ENCODE data around the gene SLC12A2.

The SLC12A2 gene

DNA sequence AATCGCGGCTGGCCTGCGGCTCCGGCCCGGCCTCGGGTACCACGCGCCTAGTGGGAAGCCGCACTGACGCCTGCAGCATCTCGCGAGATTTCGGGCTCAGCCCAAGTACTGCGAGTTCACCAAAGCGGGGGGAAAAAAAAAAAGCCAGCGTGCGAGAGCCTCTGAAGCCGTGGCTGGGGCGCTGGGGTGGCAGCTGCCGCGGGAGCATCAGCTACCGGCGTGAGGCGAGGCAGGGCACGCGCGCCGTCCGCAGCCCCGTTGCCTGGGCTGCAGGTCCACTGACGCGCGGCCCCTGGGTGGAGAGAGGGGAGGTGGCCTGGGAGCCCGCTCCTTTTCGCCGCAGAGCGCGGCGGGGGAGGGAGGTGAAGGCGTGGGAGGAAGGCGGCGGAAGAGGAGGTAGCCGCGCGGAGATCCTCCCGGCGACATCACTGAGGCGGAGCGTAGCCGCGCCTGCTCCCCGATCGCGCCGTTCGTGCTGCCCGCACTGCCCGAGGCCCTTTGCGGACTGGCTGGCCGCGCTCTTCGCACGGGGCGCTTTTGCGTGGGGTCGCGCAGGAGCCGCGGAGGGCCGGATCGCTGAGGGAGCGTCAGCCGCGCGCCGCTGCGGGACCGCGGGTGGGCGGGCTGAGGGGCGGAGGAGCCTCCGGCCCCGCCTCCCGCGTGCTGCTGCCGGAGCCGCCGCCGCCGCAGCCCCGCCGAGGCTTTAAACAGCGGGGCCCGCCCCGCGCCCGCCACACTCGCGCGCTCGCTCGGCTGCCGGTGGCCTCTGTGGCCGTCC, at the start of gene SLC12A2:
TSS of gene SLC12A2 (plus strand) at position 734 of the 778 bp plus-strand sequence. CDS start 189 bp downstream, outside the sequence.
- peak; percentile 79 to 98 (median 88) for DNase-seq
- intact Hi-C loops (cut with DNase I), result loop anchor here (2.0 to 10.0 kb wide), 5 partner anchors 62 to 521 kb away; no protein-coding TSS in a partner anchor

DNA sequence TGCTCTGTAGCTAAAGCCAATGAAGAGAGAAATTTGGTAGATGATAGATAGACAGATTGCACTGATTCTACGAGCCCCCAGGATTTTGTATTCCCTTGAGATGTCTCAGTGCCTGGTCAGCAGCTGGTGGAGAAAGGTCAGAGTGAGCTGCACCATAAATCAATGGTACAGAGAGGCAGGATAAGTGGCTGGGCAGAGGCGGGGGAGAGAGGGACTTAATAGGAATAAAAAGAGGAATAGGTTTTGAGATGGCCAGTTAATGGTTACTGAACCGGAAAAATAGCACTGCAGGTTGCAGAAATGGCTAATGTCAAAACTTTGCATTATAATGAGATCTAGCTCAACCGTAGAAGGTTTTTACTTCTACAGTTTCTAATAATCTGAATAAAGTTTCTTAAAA, 47.9 kb upstream of the SLC12A2 start:
- DNase-seq, result no peak
- intact Hi-C loops (cut with DNase I), result no loop called here

DNA sequence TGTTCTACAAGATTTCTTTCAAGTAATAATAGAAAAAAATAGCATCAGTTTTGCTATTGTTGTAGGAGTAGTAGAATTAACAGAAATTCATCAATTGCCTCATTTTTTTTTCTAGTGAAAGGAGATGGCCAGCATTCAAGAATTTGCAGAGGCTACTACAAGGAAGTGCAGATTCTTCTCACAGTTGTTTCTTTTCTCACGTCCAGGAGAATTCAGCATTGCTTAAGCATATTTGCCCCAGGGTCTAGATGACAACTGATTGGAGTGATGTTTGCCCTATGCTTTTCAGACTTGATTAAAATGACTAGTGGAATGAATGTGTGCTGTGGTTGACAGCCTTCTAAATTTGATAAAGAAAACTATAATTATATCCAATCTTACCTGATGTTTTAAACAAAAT, 46.6 kb upstream of the SLC12A2 start:
- intact Hi-C loops (cut with DNase I), result no loop called here
- no peak for DNase-seq

DNA sequence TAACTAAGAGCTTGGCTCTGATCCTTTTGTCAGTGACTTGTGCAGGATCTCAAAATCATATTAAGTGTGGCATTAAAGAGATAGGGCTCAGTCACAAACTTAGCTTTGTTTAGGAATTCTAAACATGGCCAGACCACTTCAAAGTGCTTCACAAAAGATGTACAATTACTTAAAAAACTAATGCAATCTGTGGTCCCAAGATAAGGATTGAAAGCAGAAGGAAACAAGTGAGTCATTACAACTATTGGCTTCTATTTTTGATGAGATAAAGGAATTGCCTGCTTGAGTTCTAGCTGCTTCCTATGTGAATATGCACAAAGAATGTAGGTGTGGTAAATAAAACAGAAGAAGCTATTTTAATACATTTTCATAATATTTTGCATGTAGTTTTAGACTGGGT, 44.9 kb upstream of the SLC12A2 start:
- intact Hi-C loops (cut with DNase I), result no loop called here
- DNase-seq, result no peak

DNA sequence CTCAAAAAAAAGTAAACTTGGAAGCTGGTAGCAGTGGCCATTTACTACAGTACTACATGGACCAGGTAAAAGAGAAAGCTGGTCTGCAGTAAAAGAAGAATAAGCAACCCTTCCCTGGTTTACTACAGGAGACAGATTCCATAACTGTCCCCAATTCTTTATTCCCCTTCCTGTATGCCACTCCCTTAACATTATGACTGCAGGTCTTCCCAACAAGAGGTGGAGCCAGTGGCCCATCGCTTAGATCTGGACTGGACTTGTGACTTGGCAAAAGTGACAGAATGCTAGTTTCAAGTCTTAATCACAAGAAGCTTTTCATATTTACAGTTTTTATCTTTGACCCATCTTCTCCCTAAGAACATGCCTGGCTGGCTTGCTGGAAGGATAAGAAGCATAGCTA, 42.6 kb upstream of the SLC12A2 start:
- DNase-seq, result no peak
- intact Hi-C loops (cut with DNase I), result no loop called here

DNA sequence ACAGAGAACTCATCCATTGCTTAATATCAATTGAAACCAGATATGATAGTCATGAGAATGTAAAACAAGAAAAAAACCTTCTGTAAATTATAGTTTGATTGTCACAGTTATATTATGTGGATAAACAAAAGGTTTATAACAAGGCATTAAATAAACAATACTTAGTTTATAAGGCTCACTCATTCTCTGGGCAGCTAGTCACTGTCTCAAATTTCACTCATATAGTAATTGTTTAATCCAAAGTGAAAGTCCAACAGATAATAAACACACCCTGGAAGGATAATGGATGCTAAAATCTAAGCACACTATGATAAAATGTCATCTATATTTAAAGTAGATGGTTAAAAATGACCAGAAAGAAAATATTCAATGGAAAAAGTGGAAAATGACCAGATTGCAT, 30.8 kb upstream of the SLC12A2 start:
- intact Hi-C loops (cut with DNase I), result no loop called here
- DNase-seq, result no peak

DNA sequence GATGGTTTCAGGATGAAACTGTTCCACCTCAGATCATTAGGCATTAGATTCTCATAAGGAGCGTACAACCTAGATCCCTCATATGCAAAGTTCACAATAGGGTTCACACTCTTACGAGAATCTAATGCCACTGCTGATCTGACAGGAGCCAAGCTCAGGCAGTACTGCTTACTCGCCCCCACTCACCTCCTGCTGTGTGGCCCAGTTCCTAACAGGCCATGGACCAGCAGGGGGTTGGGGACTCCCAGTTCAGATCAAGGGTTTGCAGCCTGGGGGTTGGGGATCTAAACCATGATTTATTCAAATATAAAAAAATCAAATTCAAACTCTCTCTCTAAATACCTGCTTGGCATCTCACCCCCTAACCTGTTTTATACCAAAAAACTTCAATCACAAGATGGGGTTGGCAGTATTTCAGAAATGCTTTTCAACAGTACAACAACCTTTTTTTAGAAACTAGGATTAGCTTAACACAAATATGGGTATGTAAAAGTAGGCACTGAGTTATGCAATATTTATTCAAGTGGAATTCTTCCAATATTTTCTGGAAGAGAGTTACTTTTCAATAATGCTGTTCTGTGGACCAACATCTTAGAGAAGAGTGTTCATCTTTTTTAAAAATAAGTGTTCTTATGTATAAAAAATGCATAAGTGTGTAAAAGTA, 30.1 kb upstream of the SLC12A2 start:
- DNase-seq, result no peak
- intact Hi-C loops (cut with DNase I), result no loop called here

DNA sequence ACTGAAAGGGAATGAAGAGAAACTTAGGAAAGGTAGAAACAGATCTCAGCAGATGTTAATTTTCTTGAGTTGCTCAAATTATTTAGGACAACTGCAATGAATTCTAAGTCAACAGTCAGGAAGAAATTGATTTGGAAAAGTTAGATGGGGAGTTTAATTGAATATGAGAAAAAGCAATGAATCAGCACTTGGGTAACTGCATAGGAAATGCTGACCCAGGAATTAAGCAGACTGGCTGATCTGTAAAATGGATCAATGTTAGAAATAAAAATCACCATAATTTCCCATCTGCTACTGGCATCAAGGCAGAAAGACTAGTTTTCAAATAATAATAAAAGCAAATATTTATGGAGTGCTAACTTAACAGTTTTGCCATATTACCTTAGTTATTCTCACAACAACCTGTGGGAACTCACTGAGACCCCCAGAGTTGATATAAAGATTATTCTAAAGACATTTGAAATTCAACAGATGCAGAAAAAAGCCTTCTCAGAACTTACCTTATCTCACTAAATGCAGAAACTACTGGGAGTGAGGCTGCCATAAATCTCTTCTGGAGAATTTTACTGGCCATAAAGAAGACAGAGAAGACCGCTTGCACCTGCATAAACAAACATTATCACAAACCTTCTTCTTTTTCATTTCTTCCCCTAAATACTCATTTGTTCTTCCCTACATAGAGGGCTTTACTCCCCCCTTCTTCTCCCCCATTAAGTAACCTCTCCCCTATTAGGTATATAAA, 22.8 kb upstream of the SLC12A2 start:
- intact Hi-C loops (cut with DNase I), result no loop called here
- no peak for DNase-seq

DNA sequence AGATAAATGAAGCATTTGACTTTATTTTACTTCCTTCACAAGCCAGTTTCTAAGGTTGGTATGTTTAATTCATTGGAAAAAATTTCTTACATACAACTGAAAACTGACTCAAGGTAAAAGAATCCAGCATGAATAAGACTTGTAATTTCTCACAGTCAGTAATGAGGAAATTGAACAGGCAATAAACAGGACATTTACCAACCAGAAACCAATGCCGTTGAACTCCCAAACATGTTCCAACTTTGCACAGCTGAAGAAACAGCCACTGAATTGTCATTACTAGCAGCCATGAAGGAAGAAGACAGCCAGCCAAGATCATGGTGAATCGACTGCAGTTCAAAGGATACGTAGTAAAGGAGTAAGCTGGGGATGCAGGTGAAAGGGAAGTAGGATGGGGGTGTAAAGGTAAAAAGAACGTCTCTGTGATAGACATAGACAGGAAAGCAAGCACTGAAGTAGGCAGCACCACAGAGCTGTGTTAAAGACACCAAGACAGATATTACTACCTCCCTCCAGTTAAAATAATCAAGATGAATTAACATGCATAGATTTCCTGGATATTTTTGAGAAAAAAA, 21.3 kb upstream of the SLC12A2 start:
- no peak for DNase-seq
- intact Hi-C loops (cut with DNase I), result no loop called here

DNA sequence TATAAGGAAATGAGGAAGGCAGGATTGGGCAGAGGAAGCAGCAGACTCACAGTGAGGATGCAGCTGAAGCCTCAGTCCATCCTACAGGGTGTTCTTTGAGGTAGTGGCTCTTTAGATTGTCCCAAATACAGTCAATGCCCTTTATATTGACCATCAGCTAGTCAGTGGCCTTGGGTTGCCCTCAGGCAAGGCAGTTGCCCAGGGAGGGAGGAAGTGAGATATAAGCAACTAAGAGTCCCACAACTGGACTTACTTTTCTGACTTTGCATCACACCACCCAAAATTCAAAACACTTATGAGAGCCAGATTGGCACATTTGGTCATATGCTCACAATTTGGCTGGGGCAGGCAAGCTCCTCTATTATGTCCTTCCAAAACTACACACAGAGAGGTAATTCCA, 9.4 kb upstream of the SLC12A2 start:
- DNase-seq, result no peak
- intact Hi-C loops (cut with DNase I), result no loop called here

DNA sequence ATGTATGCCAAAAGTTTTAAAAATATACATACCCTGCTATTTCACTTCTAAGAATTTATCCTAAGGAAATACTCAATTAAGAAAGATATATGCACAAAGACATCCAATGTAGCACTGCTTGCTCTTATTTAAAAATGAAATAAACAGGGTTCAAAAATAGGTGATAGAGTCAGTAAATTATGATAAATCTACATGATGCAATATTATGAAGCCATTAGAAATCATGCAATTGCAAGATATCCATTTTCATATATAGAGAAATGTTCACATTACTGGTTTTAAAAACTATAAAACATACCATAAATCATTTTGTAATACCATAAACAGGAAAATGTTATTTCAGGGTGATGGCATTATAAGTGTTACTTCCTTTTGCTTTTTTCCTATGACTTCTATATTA, 8.6 kb upstream of the SLC12A2 start:
- DNase-seq, result no peak
- intact Hi-C loops (cut with DNase I), result no loop called here

DNA sequence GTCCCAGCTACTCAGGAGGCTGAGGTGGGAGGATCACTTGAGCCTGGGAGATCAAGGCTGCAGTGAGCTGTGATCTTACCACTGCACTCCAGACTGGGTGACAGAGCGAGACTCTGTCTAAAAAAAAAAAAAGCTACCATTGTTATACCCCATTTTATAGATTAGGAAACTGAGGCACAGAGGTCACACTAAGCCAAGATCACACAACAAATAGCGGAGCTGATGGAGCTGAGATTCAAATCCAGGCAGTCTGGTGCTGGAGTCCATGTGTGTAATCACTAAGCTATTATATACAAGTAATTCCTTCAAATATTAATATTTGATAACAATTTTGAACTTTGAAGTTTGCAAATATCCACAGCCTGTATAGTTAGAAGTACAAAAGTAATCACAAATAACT, 6.0 kb upstream of the SLC12A2 start:
- DNase-seq, result no peak
- intact Hi-C loops (cut with DNase I), result no loop called here

DNA sequence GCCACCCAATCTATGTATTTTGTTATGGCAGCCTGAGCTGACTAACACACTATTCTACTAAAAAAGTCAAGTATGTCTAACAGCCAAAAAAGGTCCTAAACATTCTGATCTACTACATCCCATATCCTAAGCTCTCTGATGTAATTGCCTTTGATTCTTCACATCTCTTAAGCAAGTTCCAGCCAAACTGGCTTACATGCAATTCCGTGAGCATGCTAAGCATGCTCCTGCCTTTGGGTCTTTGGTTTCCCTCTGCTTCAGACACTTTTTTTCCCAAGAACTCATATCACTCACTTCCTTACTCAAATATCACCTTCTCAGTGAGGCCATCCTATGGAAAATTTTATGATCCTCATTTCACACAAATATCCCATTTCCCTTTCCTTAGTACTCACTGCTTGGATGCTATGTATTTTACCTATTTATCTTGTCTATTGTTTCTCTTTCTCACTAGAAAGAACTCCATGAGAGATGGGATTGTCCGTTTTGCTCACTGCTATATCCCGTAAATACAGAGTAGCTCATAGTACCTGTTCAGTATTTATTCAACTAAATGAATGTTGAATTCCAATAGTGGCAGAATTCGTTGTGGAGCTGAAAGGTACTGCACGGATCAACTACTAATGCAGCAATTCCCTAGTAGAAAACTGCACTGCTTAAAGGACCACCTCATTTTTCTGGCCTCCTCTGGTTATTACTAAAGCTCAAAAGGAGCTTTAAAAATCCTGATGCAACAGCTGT, 2.3 kb upstream of the SLC12A2 start:
- DNase-seq, result no peak
- intact Hi-C loops (cut with DNase I), result loop anchor here (5.0 to 10.0 kb wide), 4 partner anchors 64 to 519 kb away; no protein-coding TSS in a partner anchor

DNA sequence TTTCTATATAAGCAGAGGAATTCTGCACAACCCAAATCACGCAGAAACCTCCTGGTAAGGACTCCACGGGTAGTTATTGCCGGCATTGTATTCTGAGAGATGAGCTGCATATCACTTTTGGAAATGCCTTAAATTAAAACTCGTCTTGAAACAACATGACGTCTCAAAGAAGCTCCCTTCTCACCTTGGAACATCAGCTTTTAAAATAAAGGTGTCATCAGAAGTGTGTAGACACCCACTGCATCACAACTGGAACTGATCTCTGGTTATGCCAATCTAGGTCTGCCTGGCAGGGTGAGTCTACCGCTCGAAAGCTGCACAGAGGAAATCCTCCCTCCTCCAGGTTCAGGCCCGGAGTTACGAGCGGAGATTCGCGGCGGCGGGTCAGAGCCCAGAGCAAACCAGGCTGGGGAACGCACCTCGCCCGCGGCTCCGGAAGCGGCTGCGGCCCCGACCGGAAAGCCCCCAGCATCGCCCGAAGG, 974 bp upstream of the SLC12A2 start:
- intact Hi-C loops (cut with DNase I), result loop anchor here (2.0 to 10.0 kb wide), 5 partner anchors 62 to 520 kb away; no protein-coding TSS in a partner anchor
- DNase-seq, result no peak

DNA sequence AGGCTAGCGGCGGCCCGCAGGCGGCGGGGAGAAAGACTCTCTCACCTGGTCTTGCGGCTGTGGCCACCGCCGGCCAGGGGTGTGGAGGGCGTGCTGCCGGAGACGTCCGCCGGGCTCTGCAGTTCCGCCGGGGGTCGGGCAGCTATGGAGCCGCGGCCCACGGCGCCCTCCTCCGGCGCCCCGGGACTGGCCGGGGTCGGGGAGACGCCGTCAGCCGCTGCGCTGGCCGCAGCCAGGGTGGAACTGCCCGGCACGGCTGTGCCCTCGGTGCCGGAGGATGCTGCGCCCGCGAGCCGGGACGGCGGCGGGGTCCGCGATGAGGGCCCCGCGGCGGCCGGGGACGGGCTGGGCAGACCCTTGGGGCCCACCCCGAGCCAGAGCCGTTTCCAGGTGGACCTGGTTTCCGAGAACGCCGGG, 253 bp downstream of the SLC12A2 start:
- intact Hi-C loops (cut with DNase I), result loop anchor here (2.0 to 10.0 kb wide), 5 partner anchors 61 to 522 kb away; no protein-coding TSS in a partner anchor
- no peak for DNase-seq

DNA sequence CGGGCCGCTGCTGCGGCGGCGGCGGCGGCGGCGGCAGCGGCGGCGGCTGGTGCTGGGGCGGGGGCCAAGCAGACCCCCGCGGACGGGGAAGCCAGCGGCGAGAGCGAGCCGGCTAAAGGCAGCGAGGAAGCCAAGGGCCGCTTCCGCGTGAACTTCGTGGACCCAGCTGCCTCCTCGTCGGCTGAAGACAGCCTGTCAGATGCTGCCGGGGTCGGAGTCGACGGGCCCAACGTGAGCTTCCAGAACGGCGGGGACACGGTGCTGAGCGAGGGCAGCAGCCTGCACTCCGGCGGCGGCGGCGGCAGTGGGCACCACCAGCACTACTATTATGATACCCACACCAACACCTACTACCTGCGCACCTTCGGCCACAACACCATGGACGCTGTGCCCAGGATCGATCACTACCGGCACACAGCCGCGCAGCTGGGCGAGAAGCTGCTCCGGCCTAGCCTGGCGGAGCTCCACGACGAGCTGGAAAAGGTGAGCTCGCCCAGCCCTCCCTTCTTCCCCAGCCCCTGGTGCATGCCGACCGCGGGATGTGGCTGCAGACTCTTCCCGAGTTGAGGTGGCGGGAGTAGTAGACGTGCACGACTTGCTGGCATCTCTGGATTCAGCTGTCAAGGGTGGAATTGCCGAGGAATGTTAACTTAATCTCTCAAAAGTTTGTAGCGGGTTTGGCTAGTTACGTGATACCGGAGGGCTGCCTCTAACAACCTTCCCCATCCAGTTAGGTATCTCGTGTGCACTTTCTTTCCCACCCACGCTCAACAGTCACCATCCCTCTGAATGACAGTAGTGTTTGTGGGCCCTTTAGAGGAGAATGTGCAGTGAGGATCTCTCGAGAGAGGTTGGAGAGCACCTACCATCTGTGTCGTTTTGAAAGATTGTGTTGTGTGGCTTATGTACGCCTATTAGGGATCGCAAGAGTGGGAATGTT, 932 bp downstream of the SLC12A2 start:
- intact Hi-C loops (cut with DNase I), result loop anchor here (5.0 to 10.0 kb wide), 4 partner anchors 60 to 522 kb away; no protein-coding TSS in a partner anchor
- DNase-seq, result peak; percentile 27 to 86 (median 46)

DNA sequence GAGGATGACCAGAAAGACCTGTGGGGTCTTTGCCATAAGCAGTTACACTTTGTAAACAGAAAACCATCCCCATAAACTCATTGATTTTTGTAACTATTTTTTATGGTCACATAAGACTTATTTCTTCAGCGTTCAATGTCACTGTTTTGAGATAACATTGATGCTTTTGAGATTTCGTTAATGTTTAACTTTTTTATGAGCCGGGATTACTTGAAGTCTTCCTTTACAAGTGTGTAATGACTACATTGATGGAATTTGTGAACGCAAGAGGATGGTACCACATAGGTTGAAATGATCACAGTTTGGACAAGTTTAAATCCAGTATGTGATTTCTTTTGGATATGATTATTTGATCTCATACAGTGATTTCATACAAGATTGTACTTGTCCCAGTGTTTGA, 1.8 kb downstream of the SLC12A2 start:
- no peak for DNase-seq
- intact Hi-C loops (cut with DNase I), result loop anchor here (10.0 kb wide), 2 partner anchors 59 to 331 kb away; no protein-coding TSS in a partner anchor

DNA sequence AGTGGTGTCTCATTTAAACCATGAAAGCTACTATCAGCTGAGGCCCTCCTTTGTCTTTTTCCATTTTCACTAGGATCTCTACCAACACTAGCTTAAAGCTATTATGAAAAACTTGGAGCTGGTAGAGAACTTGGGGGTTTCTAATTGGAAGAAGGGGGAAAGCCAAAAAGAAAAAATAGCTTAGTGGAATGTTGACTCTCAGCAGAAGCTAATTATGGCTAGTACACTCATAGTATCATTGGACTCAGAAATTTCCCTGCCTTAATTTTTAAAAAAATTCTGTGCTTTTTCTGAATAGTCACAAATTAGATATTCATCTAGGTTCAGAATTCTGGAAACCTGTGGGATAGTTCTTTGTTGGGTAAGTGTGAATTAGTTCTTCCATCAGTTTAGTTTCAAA, 8.0 kb downstream of the SLC12A2 start:
- DNase-seq, result no peak
- intact Hi-C loops (cut with DNase I), result no loop called here

DNA sequence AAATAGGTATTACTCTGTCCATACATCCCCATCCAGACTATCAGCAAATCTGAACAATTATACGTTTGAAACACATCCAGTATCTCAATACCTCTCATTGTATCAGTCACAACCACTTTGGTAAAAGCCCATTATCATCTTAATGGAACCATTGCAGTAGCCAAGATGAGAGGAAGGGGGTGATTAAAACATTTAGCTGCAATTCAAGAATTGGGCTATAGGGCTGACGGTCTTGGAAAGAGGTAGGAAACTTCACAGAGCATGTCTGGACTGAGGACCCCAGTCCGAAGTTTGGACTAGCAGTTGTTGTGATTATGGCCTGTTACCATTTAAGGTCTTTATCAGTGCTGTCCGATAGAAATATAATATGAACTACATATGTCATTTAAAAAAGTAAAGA, 8.6 kb downstream of the SLC12A2 start:
- DNase-seq, result no peak
- intact Hi-C loops (cut with DNase I), result no loop called here
